NCI-H128 (cell line): ENCODE data around the gene GPR158.

Experiments
- DNase-seq: peaks from one replicate; lab custom pipeline; 2025; ENCODE audit not compliant: unreplicated experiment; lab: John Stamatoyannopoulos, UW

The GPR158 gene

GRCh38 chr10:25392132-25392531 lies 217.3 kb downstream of the GPR158 start:
- no peak for DNase-seq

GRCh38 chr10:25393621-25394020 lies 218.8 kb downstream of the GPR158 start:
- no peak for DNase-seq

GRCh38 chr10:25398680-25399079 lies 223.9 kb downstream of the GPR158 start:
- no peak for DNase-seq

- DNase-seq: no peak
Observed at GRCh38 chr10:25405871-25406270, 231.1 kb downstream of the GPR158 start.

- DNase-seq: no peak
Observed at GRCh38 chr10:25417611-25418010, 242.8 kb downstream of the GPR158 start.

- DNase-seq: no peak
Observed at GRCh38 chr10:25425776-25426175, 251.0 kb downstream of the GPR158 start.

- no peak for DNase-seq
Observed at GRCh38 chr10:25436431-25436830, 261.6 kb downstream of the GPR158 start.

GRCh38 chr10:25441270-25441669 lies 266.5 kb downstream of the GPR158 start:
- no peak for DNase-seq

GRCh38 chr10:25444266-25444665 lies 269.5 kb downstream of the GPR158 start:
- DNase-seq: no peak

GRCh38 chr10:25451401-25451800 lies 276.6 kb downstream of the GPR158 start:
- DNase-seq: no peak

GRCh38 chr10:25453619-25454018 lies 278.8 kb downstream of the GPR158 start:
- DNase-seq: no peak

GRCh38 chr10:25455980-25456567 lies 281.3 kb downstream of the GPR158 start:
- DNase-seq: no peak

GRCh38 chr10:25457552-25457951 lies 282.8 kb downstream of the GPR158 start:
- no peak for DNase-seq

- DNase-seq: peak; percentile 1
Observed at GRCh38 chr10:25465582-25466372, 291.0 kb downstream of the GPR158 start.

- no peak for DNase-seq
Observed at GRCh38 chr10:25467881-25468280, 293.1 kb downstream of the GPR158 start.

GRCh38 chr10:25481467-25481866 lies 306.7 kb downstream of the GPR158 start:
- no peak for DNase-seq

- DNase-seq: no peak
Observed at GRCh38 chr10:25483999-25484398, 309.2 kb downstream of the GPR158 start.

GRCh38 chr10:25487266-25487665 lies 312.5 kb downstream of the GPR158 start:
- DNase-seq: no peak

- no peak for DNase-seq
Observed at GRCh38 chr10:25492040-25492439, 317.2 kb downstream of the GPR158 start.

GRCh38 chr10:25492680-25493079 lies 317.9 kb downstream of the GPR158 start:
- DNase-seq: no peak

GRCh38 chr10:25493122-25493893 lies 318.5 kb downstream of the GPR158 start:
- DNase-seq: no peak

- no peak for DNase-seq
Observed at GRCh38 chr10:25497246-25497645, 322.4 kb downstream of the GPR158 start.
